H1 (cell line): ENCODE data around the gene ELMO1. TPM values are rescaled to one million over a fixed set of nuclear protein-coding genes. Genes with fewer than 3 reads are reported as not detected.

ENCODE experiments used
- CTCF ChIA-PET: fragments of 300-600 bp; sonication (Branson Sonifier 250); formaldehyde crosslinking; loops from one replicate; lab custom pipeline; 2021; ENCODE audit not compliant: partially characterized antibody; lab: Charles Lee
- POLR2A ChIA-PET: fragments of 300-600 bp; sonication (Branson Sonifier 250); formaldehyde crosslinking; loops from one replicate; lab custom pipeline; 2021; ENCODE audit warnings: inconsistent platforms; ENCODE audit not compliant: partially characterized antibody; lab: Charles Lee
- DNase-seq, 2 experiments: peaks; one replicate each; pipeline versions ENCODE4 v3.0.0 to v3.0.0-alpha.2; 2010 to 2022; ENCODE audit warnings: low spot score in 2 of 2, low read depth in 1 of 2, mixed read lengths in 1 of 2
- FAIRE-seq: peaks from 2 replicates; lab custom pipeline; 2011; peaks lifted over from hg19 to GRCh38; lab: Jason Lieb, UNC
- H2AFZ ChIP-seq: 2 replicates; pipeline ENCODE4 v1.8.1; 2012; ENCODE audit warnings: low read length, inconsistent platforms
- H2AK5ac ChIP-seq: 2 replicates; pipeline ENCODE4 v1.6.1; 2013; ENCODE audit warnings: low read depth, low read length
- H2BK120ac ChIP-seq: replicated peaks from 2 replicates; pipeline ENCODE3; 2013; ENCODE audit warnings: low read depth, low read length, inconsistent platforms
- H2BK12ac ChIP-seq: 2 replicates; pipeline ENCODE4 v1.6.1; 2013; ENCODE audit warnings: low read depth, low read length
- H2BK15ac ChIP-seq: 2 replicates; pipeline ENCODE4 v1.6.1; 2013; ENCODE audit warnings: low read length
- H2BK20ac ChIP-seq: 2 replicates; pipeline ENCODE4 v1.6.1; 2013; ENCODE audit warnings: low read length
- H2BK5ac ChIP-seq: 2 replicates; pipeline ENCODE4 v1.6.1; 2013; ENCODE audit warnings: low read depth, low read length
- H3K14ac ChIP-seq: 2 replicates; pipeline ENCODE4 v1.6.1; 2013; ENCODE audit warnings: inconsistent platforms; ENCODE audit not compliant: insufficient read length
- H3K18ac ChIP-seq: 2 replicates; pipeline ENCODE4 v1.6.1; 2013; ENCODE audit warnings: low read length; ENCODE audit errors: extremely low read depth
- H3K23ac ChIP-seq: 2 replicates; pipeline ENCODE4 v1.6.1; 2013; ENCODE audit warnings: inconsistent platforms; ENCODE audit not compliant: insufficient read length
- H3K23me2 ChIP-seq: 2 replicates; pipeline ENCODE4 v1.6.1; 2013; ENCODE audit warnings: low read depth, low read length
- H3K27ac ChIP-seq: 2 replicates; pipeline ENCODE4 v1.6.1; 2011; ENCODE audit warnings: low read depth, low read length, inconsistent platforms
- H3K27me3 ChIP-seq, 4 experiments: replicated peaks in 1 of 4; 1 replicate in 1 of 4; 2 replicates in 3 of 4; pipeline versions ENCODE4 v1.6.1 to v1.8.1; 2011 to 2013; ENCODE audit warnings: low read length in 3 of 4, mild to moderate bottlenecking in 3 of 4, inconsistent platforms in 2 of 4, mixed read lengths in 2 of 4, moderate library complexity in 1 of 4; ENCODE audit not compliant: control insufficient read depth in 3 of 4, insufficient read depth in 3 of 4; ENCODE audit errors: extremely low read depth in 1 of 4
- H3K36me3 ChIP-seq, 4 experiments: 2 replicates each; pipeline versions ENCODE4 v1.6.1 to v1.8.1; 2011 to 2013; ENCODE audit warnings: mild to moderate bottlenecking in 4 of 4, low read length in 3 of 4, moderate library complexity in 2 of 4, control low read depth in 1 of 4, inconsistent platforms in 1 of 4; ENCODE audit not compliant: insufficient read depth in 4 of 4, control insufficient read depth in 2 of 4
- H3K4ac ChIP-seq: replicated peaks from 2 replicates; pipeline ENCODE3; 2013; ENCODE audit warnings: low read length, low read depth, mixed read lengths, inconsistent platforms; ENCODE audit not compliant: insufficient read length
- H3K4me1 ChIP-seq, 4 experiments: replicated peaks in 1 of 4; 1 replicate in 1 of 4; 2 replicates in 3 of 4; pipeline versions ENCODE4 v1.6.1 to v1.8.1; 2011 to 2013; ENCODE audit warnings: low read length in 3 of 4, inconsistent platforms in 2 of 4, mixed read lengths in 1 of 4; ENCODE audit not compliant: insufficient read depth in 4 of 4, control insufficient read depth in 3 of 4
- H3K4me2 ChIP-seq, 2 experiments: 2 replicates each; pipeline versions ENCODE4 v1.6.1 to v1.8.1; 2011 to 2013; ENCODE audit warnings: low read depth in 2 of 2, low read length in 2 of 2, control low read depth in 1 of 2, inconsistent platforms in 1 of 2, mild to moderate bottlenecking in 1 of 2; ENCODE audit not compliant: insufficient read depth in 1 of 2
- H3K4me3 ChIP-seq, 4 experiments: fragments of 200-600, 300-600 bp in 1 of 4; sonication (generic), shearing (Covaris generic), sonication (Bioruptor Twin) in 1 of 4; 2 replicates each; pipeline versions ENCODE4 v1.5.1 to v1.8.1; 2011 to 2016; ENCODE audit warnings: low read length in 4 of 4, low read depth in 3 of 4, control low read depth in 2 of 4, inconsistent platforms in 2 of 4, mild to moderate bottlenecking in 2 of 4, mixed read lengths in 1 of 4, moderate library complexity in 1 of 4; ENCODE audit not compliant: insufficient read depth in 2 of 4; ENCODE audit errors: extremely low read depth in 1 of 4
- H3K56ac ChIP-seq: replicated peaks from 2 replicates; pipeline ENCODE3; 2013; ENCODE audit warnings: low read depth, mild to moderate bottlenecking, mixed read lengths, low read length, inconsistent platforms; ENCODE audit not compliant: insufficient read length
- H3K79me1 ChIP-seq: 2 replicates; pipeline ENCODE4 v1.6.1; 2013; ENCODE audit warnings: low read depth, low read length, control low read depth
- H3K79me2 ChIP-seq, 2 experiments: 2 replicates each; pipeline versions ENCODE4 v1.6.1 to v1.8.1; 2012 to 2013; ENCODE audit warnings: low read length in 2 of 2, mild to moderate bottlenecking in 2 of 2, inconsistent platforms in 1 of 2; ENCODE audit not compliant: insufficient read depth in 2 of 2, control insufficient read depth in 1 of 2
- H3K9ac ChIP-seq, 4 experiments: replicated peaks in 1 of 4; 1 replicate in 1 of 4; 2 replicates in 3 of 4; pipeline versions ENCODE4 v1.6.1 to v1.8.1; 2011 to 2013; ENCODE audit warnings: low read depth in 3 of 4, low read length in 3 of 4, control low read depth in 2 of 4, mild to moderate bottlenecking in 2 of 4, moderate library complexity in 2 of 4, inconsistent platforms in 1 of 4; ENCODE audit errors: extremely low read depth in 1 of 4
- H3K9me3 ChIP-seq, 2 experiments: 2 replicates each; pipeline versions ENCODE4 v1.6.1 to v1.8.1; 2012 to 2013; ENCODE audit warnings: mild to moderate bottlenecking in 2 of 2, moderate library complexity in 2 of 2, control low read depth in 1 of 2, inconsistent platforms in 1 of 2, low read depth in 1 of 2, low read length in 1 of 2, mixed read lengths in 1 of 2; ENCODE audit not compliant: insufficient read depth in 2 of 2
- H4K20me1 ChIP-seq, 2 experiments: replicated peaks in 1 of 2; 2 replicates each; pipeline versions ENCODE3 to v1.8.1; 2011 to 2013; ENCODE audit warnings: inconsistent platforms in 2 of 2, low read length in 2 of 2, mild to moderate bottlenecking in 1 of 2; ENCODE audit not compliant: insufficient read depth in 2 of 2, control insufficient read depth in 1 of 2
- H4K5ac ChIP-seq: 2 replicates; pipeline ENCODE4 v1.6.1; 2013; ENCODE audit warnings: low read length, low read depth, mixed read lengths, inconsistent platforms; ENCODE audit not compliant: insufficient read length
- H4K8ac ChIP-seq: 2 replicates; pipeline ENCODE4 v1.8.0; 2013; ENCODE audit warnings: mild to moderate bottlenecking, moderate library complexity, low read length, inconsistent platforms; ENCODE audit not compliant: insufficient read depth; ENCODE audit errors: extremely low read depth
- H4K91ac ChIP-seq: replicated peaks from 2 replicates; pipeline ENCODE3; 2013; ENCODE audit warnings: low read length, mixed read lengths, inconsistent platforms; ENCODE audit not compliant: insufficient read length
- CTCF ChIP-seq, 3 experiments: IDR thresholded peaks; 1 replicate in 2 of 3; 2 replicates in 1 of 3; pipeline versions ENCODE4 v1.5.1 to v1.6.1; 2011; ENCODE audit warnings: low read length in 3 of 3, mild to moderate bottlenecking in 3 of 3, inconsistent platforms in 2 of 3, low read depth in 1 of 3, moderate library complexity in 1 of 3; ENCODE audit not compliant: insufficient read depth in 1 of 3; ENCODE audit errors: control extremely low read depth in 1 of 3
- FOSL1 ChIP-seq: IDR thresholded peaks from 2 replicates; pipeline ENCODE4 v1.6.1; 2011; ENCODE audit warnings: mild to moderate bottlenecking, low read depth, low read length, moderate library complexity; ENCODE audit not compliant: insufficient read depth
- GTF2F1 ChIP-seq: IDR thresholded peaks from 2 replicates; pipeline ENCODE4 v1.6.1; 2012; ENCODE audit warnings: low read depth, low read length, improper control_type of control experiment, borderline replicate concordance
- JUN ChIP-seq: IDR thresholded peaks from 2 replicates; pipeline ENCODE4 v1.6.1; 2011; ENCODE audit warnings: low read depth, mild to moderate bottlenecking, improper control_type of control experiment, low read length
- KDM1A ChIP-seq: fragments of 200-600, 300-600 bp; sonication (generic); IDR thresholded peaks from 2 replicates; pipeline ENCODE4 v1.7.1; 2016; ENCODE audit warnings: mild to moderate bottlenecking, low read length, borderline replicate concordance
- KDM4A ChIP-seq: IDR thresholded peaks from one replicate; pipeline ENCODE4 v1.7.1; 2012; ENCODE audit warnings: low read depth, mild to moderate bottlenecking, moderate library complexity, low read length, inconsistent platforms; ENCODE audit not compliant: severe bottlenecking
- MAFK ChIP-seq: IDR thresholded peaks from 2 replicates; pipeline ENCODE4 v1.6.1; 2012; ENCODE audit warnings: low read depth, mild to moderate bottlenecking, improper control_type of control experiment, low read length
- MAX ChIP-seq: IDR thresholded peaks from 2 replicates; pipeline ENCODE4 v1.6.1; 2012; ENCODE audit warnings: inconsistent platforms
- SP4 ChIP-seq: IDR thresholded peaks from 2 replicates; pipeline ENCODE4 v1.6.1; 2012; ENCODE audit warnings: low read length, inconsistent platforms
- TEAD4 ChIP-seq: IDR thresholded peaks from 2 replicates; pipeline ENCODE4 v1.6.1; 2012; ENCODE audit warnings: low read depth, low read length, inconsistent platforms, mixed read lengths
- USF2 ChIP-seq: IDR thresholded peaks from 2 replicates; pipeline ENCODE4 v1.6.1; 2011; ENCODE audit warnings: low read length, improper control_type of control experiment
- polyA plus RNA-seq, 7 experiments: library from polyadenylated mRNA; depleted of rRNA in 3 of 7; stranded (reverse) in 5 of 7; unstranded in 2 of 7; fragments of >200 nt in 5 of 7; fragments of 200-250 nt in 2 of 7; gene quantifications; 1 replicate in 5 of 7; 2 replicates in 1 of 7; 4 replicates in 1 of 7; pipeline versions ENCODE4 v1.2.1 to v1.2.3, GENCODE V29; 2011 to 2013; ENCODE audit warnings: missing spikeins in 2 of 7, mixed read lengths in 2 of 7
- total RNA-seq: library from RNA; stranded (reverse); fragmentation: NEBNext Ultra II Directional; extraction: Animal tissue kit (Norgen Biotek cat#: 25700); gene quantifications from 2 replicates; pipeline ENCODE4 v1.2.1, GENCODE V29; 2021

The ELMO1 gene
- total and polyA plus RNA-seq, 2 of the 8 experiments (the other 6 are each of a cell fraction or from before 2014, with no cell fraction given): 18.4 to 21.0 TPM

- Histone ChIP-seq H3K14ac (no peak overlapping the region), H3K56ac (no peak overlapping the region), H3K4me3 (no peak overlapping the region), H3K79me1 (no peaks in the 10 kb centered on the region), H3K27ac (no peak overlapping the region), H3K9ac (no peak overlapping the region), H3K23ac (no peak overlapping the region), H2BK20ac (no peak overlapping the region), H3K4me1 (peaks cover 0 to 4% (median under 1%) of the 10 kb centered on the region in 4 experiments; a peak in 3 of 7 replicates), H4K20me1 (no peaks in the 10 kb centered on the region), H3K4me2 (no peak overlapping the region), H2BK120ac (no peak overlapping the region), H3K18ac (no peak overlapping the region), H3K27me3 (no peaks in the 10 kb centered on the region), H2AFZ (no peak overlapping the region), H3K9me3 (no peaks in the 10 kb centered on the region), H2BK5ac (no peak overlapping the region), H3K23me2 (no peaks in the 10 kb centered on the region), H2BK15ac (no peak overlapping the region), H4K91ac (no peak overlapping the region), H3K36me3 (no peaks in the 10 kb centered on the region), H2BK12ac (no peak overlapping the region), H4K8ac (no peak overlapping the region), H3K79me2 (no peaks in the 10 kb centered on the region), H3K4ac (no peak overlapping the region), H4K5ac (no peak overlapping the region), H2AK5ac (no peak overlapping the region)
- CTCF ChIA-PET: interaction anchor here (0.7 to 0.8 kb wide), 2 partner anchors 11 to 24 kb away, joined by 3 read pairs; no protein-coding TSS in a partner anchor
- POLR2A ChIA-PET: no interaction called here
- DNase-seq: no peak
- FAIRE-seq: no peak
- no peak for TF ChIP-seq USF2
- no peak for TF ChIP-seq KDM1A
- TF ChIP-seq JUN: no peak
- no peak for TF ChIP-seq MAFK
- TF ChIP-seq SP4: no peak
- TF ChIP-seq MAX: no peak
- TF ChIP-seq FOSL1: no peak
- no peak for TF ChIP-seq CTCF (IDR thresholded peaks at IDR 0.05; ENCODE audit: control extremely low read depth in 1 of 3, insufficient read depth in 1 of 3, low read depth in 1 of 3, low read length in 3 of 3)
- no peak for TF ChIP-seq KDM4A
- no peak for TF ChIP-seq TEAD4
- no peak for TF ChIP-seq GTF2F1
Measured at GRCh38 chr7:37149773-37150124, 298.9 kb downstream of the ELMO1 start.
